GM12878 (cell line): ENCODE measurements around the gene SCNN1A. TPM values are rescaled to one million over a fixed set of nuclear protein-coding genes. Genes with fewer than 3 reads are reported as not detected.

Source experiments
- ATAC-seq: fragments of 200-7000 bp; cut with Tn5 transposase; 3 replicates; pipeline ENCODE4 v1.9.1; 2020; ENCODE audit warnings: mild to moderate bottlenecking, moderate library complexity
- BruUV-seq: library from RNA; stranded (reverse); fragments of 400-500 nt; replicated peaks from 2 replicates; lab custom pipeline; 2021; lab: Mats Ljungman, UMichigan
- CTCF ChIA-PET: fragments of 300-600 bp; sonication (Branson Sonifier 250); formaldehyde crosslinking; extraction: SDS; loops from one replicate; lab custom pipeline; 2021; ENCODE audit warnings: inconsistent platforms; lab: Yijun Ruan, JAX
- POLR2A ChIA-PET: fragments of 350-600 bp; formaldehyde crosslinking; extraction: SDS; loops from one replicate; lab custom pipeline; 2021; ENCODE audit warnings: inconsistent platforms; lab: Charles Lee
- RAD21 ChIA-PET: fragments of 300-600 bp; sonication (Branson Sonifier 250); formaldehyde crosslinking; loops from one replicate; lab custom pipeline; 2023; ENCODE audit warnings: antibody characterized with exemption; ENCODE audit not compliant: unreplicated experiment; lab: Charles Lee
- SMC1A ChIA-PET: fragments of 300-600 bp; sonication (Branson Sonifier 250); formaldehyde crosslinking; loops from one replicate; lab custom pipeline; 2023; ENCODE audit not compliant: unreplicated experiment, uncharacterized antibody; lab: Charles Lee
- DNase-seq: peaks from one replicate; pipeline ENCODE4 v3.0.0-alpha.2; 2011; ENCODE audit warnings: low read depth, low spot score
- FAIRE-seq: peaks from 3 replicates; lab custom pipeline; 2011; peaks lifted over from hg19 to GRCh38; lab: Jason Lieb, UNC
- H2AFZ ChIP-seq: 2 replicates; pipeline ENCODE4 v1.6.0; 2011; ENCODE audit warnings: low read depth, low read length, control low read depth; ENCODE audit not compliant: control insufficient read depth
- H3K27ac ChIP-seq: 2 replicates; pipeline ENCODE4 v1.5.1; 2011; ENCODE audit warnings: control low read depth; ENCODE audit not compliant: control insufficient read depth, insufficient read depth
- H3K27me3 ChIP-seq, 2 experiments: replicated peaks in 1 of 2; 2 replicates each; pipeline versions ENCODE4 v1.6.0 to v1.6.1; 2011; ENCODE audit warnings: low read length in 1 of 2; ENCODE audit not compliant: control insufficient read depth in 2 of 2, insufficient read depth in 2 of 2
- H3K36me3 ChIP-seq, 2 experiments: 2 replicates each; pipeline ENCODE4 v1.5.1; 2011; ENCODE audit warnings: low read length in 1 of 2; ENCODE audit not compliant: control insufficient read depth in 2 of 2, insufficient read depth in 2 of 2
- H3K4me1 ChIP-seq: 2 replicates; pipeline ENCODE4 v1.6.1; 2011; ENCODE audit warnings: mild to moderate bottlenecking, low read length, moderate library complexity, mixed read lengths; ENCODE audit not compliant: control insufficient read depth, insufficient read depth
- H3K4me2 ChIP-seq: 2 replicates; pipeline ENCODE4 v1.6.0; 2011; ENCODE audit warnings: control low read depth; ENCODE audit not compliant: control insufficient read depth, insufficient read depth
- H3K4me3 ChIP-seq: fragments of 200-600 bp; sonication (generic); 2 replicates; pipeline ENCODE4 v1.5.1; 2016
- H3K79me2 ChIP-seq: 2 replicates; pipeline ENCODE4 v1.6.0; 2011; ENCODE audit warnings: low read length; ENCODE audit not compliant: control insufficient read depth, insufficient read depth
- H3K9ac ChIP-seq: 2 replicates; pipeline ENCODE4 v1.8.0; 2011; ENCODE audit warnings: low read length, control low read depth, mixed read lengths; ENCODE audit not compliant: control insufficient read depth, insufficient read depth
- H3K9me3 ChIP-seq: replicated peaks from 3 replicates; pipeline ENCODE4 v1.5.1; 2011; ENCODE audit warnings: mild to moderate bottlenecking, low read length; ENCODE audit not compliant: control insufficient read depth, insufficient read depth
- H4K20me1 ChIP-seq: 2 replicates; pipeline ENCODE4 v1.6.0; 2011; ENCODE audit not compliant: control insufficient read depth, insufficient read depth
- CREM ChIP-seq: IDR thresholded peaks from 2 replicates; pipeline ENCODE4 v1.6.1; 2014; ENCODE audit warnings: antibody characterized with exemption, low read depth
- IKZF2 ChIP-seq, 2 experiments: fragments of 450-650 bp; IDR thresholded peaks; 2 replicates each; pipeline ENCODE4 v1.6.1; 2017; ENCODE audit warnings: mild to moderate bottlenecking in 2 of 2, moderate library complexity in 2 of 2
- PML ChIP-seq: IDR thresholded peaks from 2 replicates; pipeline ENCODE4 v1.6.1; 2012; ENCODE audit warnings: low read length, inconsistent platforms
- SMAD5 ChIP-seq: IDR thresholded peaks from 2 replicates; pipeline ENCODE4 v1.6.1; 2016; ENCODE audit warnings: antibody characterized with exemption, low read depth
- SREBF2 ChIP-seq: IDR thresholded peaks from 2 replicates; pipeline ENCODE4 v1.6.1; 2012; ENCODE audit warnings: mild to moderate bottlenecking, low read length
- STAT3 ChIP-seq: IDR thresholded peaks from 2 replicates; pipeline ENCODE4 v1.6.1; 2011; ENCODE audit warnings: low read depth, low read length, improper control_type of control experiment
- SUZ12 ChIP-seq: fragments of 200-600 bp; sonication (generic); IDR thresholded peaks from one replicate; pipeline ENCODE4 v1.6.1; 2018; ENCODE audit warnings: antibody characterized with exemption, mild to moderate bottlenecking; ENCODE audit not compliant: unreplicated experiment
- ZNF207 ChIP-seq: fragments of 450-650 bp; IDR thresholded peaks from 2 replicates; pipeline ENCODE4 v1.6.1; 2014; ENCODE audit warnings: antibody characterized with exemption, mild to moderate bottlenecking, borderline replicate concordance
- WGBS: methylation state at CpG from one replicate; pipeline ENCODE4 v1.1.6; 2016; ENCODE audit warnings: low lambda C conversion rate; ENCODE audit not compliant: insufficient replicate concordance, insufficient coverage; ENCODE audit errors: missing lambda C conversion rate; 5-methylcytosine and 5-hydroxymethylcytosine counted together
- in situ Hi-C: fragments of 300-500 bp; cut with MboI; formaldehyde crosslinking; loops from 9 replicates; pipeline ENCODE4 v1.14.3; 2018; ENCODE audit warnings: mixed read lengths
- intact Hi-C: fragments of 100-400 bp; cut with micrococcal nuclease; formaldehyde crosslinking; loops from one replicate; pipeline ENCODE4 v1.14.2; 2022; ENCODE audit not compliant: unreplicated experiment
- polyA plus RNA-seq, 11 experiments: library from polyadenylated mRNA; depleted of rRNA in 4 of 11; unstranded in 6 of 11; stranded (reverse) in 5 of 11; fragments of >200 nt; fragmentation: Nextera tagmentation in 4 of 11; fragmentation: Illumina TruSeq in 1 of 11; extraction: Ambion mirVana in 4 of 11; extraction: Trizol in 1 of 11; gene quantifications; 1 replicate in 1 of 11; 2 replicates in 10 of 11; pipeline versions ENCODE4 v1.2.1 to v1.2.3, GENCODE V29; 2011 to 2016; ENCODE audit warnings: inconsistent platforms in 2 of 11, missing spikeins in 2 of 11, low read depth in 1 of 11
- total RNA-seq, 4 experiments: library from RNA; depleted of rRNA in 3 of 4; stranded (reverse); fragments of >200 nt in 3 of 4; fragmentation: Illumina TruSeq in 1 of 4; extraction: Trizol in 1 of 4; gene quantifications; 2 replicates each; pipeline versions ENCODE4 v1.2.1 to v1.2.3, GENCODE V29; 2013 to 2021

SCNN1A gene
- total and polyA plus RNA-seq, 10 of the 15 experiments (the other 5 are each of a cell fraction or from before 2014, with no cell fraction given) = 0.14 to 0.69 TPM; not detected in 8

DNA sequence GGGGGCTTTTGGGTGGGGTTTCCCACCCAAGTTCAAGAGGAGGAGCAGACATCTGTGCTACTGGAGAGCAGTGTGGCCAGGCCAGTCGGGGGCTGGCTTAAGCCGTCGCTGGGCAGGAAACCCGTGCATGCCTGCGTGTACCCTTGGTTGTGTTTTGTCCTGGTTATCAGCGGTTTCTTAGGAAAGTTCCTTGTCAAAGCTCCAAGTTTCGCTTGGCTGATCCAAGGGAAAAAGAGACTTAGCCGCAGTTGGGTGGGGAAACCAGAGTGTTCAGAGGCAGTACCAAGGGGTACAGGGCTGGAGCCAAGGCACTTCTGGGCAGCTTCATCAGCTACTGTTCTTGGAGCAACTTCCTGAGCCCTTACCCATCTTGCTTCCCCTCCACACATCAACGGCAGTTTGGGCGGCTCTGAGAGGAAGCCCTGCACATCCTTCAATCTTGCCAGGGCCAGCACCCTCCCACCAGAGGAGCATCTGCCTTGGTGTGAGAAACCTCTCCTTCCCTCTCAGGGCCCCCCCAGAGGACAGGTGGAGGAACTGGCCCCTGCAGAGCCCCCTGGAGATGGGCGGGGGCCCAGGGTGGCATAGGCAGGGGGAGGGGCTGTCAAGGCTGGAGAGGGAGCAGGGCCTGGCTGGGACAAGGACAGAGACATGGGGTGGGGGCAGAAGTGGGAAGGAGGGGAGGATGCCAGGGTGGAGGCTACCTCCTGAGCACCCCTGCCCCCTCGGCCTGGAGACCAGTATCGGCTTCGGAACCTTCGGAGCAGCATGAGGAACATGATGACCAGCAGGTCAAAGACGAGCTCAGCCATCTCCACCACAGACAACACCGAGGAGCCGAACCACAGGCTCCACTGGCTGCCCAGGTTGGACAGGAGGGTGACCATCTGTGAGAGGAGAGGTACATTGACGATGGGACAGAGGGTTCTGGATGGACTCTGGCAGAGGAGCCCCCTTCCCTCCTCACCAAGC is 27.7 kb downstream of the SCNN1A start:
- H3K27ac ChIP-seq = no peak overlapping the region
- H3K9me3 ChIP-seq = no peaks in the 10 kb centered on the region; the same call in 2 of the 3 replicates
- no peaks in the 10 kb centered on the region for H4K20me1 ChIP-seq
- in situ Hi-C loops = no loop called here
- RAD21 ChIA-PET = no interaction called here
- no peak overlapping the region for H3K9ac ChIP-seq
- POLR2A ChIA-PET = no interaction called here
- TF ChIP-seq STAT3 (no peak), IKZF2 (IDR thresholded peaks at IDR 0.05) (no peak), SREBF2 (no peak), PML (no peak), CREM (no peak), SUZ12 (no peak), SMAD5 (no peak), ZNF207 (no peak)
- WGBS = 20% methylated on average over 18 of the region's 19 CpGs
- H2AFZ ChIP-seq = peak overlapping the region; percentile 4; the same call in 1 of the 2 replicates
- SMC1A ChIA-PET = interaction anchor here (0.8 kb wide), 1 partner anchor 13 kb away, joined by 3 read pairs; no protein-coding TSS in a partner anchor
- no peaks in the 10 kb centered on the region; the same call in 1 of the 2 replicates for H3K4me1 ChIP-seq
- peak; percentile 37; the same call in 2 of the 3 replicates for ATAC-seq
- H3K36me3 ChIP-seq = no peaks in the 10 kb centered on the region
- peaks cover 3 to 7% of the 10 kb centered on the region in 2 experiments; a peak in 3 of 4 replicates for H3K27me3 ChIP-seq
- intact Hi-C loops = no loop called here
- CTCF ChIA-PET = no interaction called here
- no peak overlapping the region for H3K4me3 ChIP-seq
- DNase-seq = no peak
- no peak overlapping the region for H3K4me2 ChIP-seq
- H3K79me2 ChIP-seq = no peaks in the 10 kb centered on the region
- no TSS peak for BruUV-seq
- FAIRE-seq = no peak
